WTC11 (cell line): Measurements from ENCODE around the gene BNC2.

Experiments used
- ETV6 ChIP-seq: sonication (generic); formaldehyde crosslinking; IDR thresholded peaks from 2 replicates; pipeline ENCODE4 v1.8.1; 2022; ENCODE audit warnings: mild to moderate bottlenecking, missing genetic modification reagents
- JUN ChIP-seq: sonication (generic); formaldehyde crosslinking; IDR thresholded peaks from 2 replicates; pipeline ENCODE4 v1.8.0; 2023; ENCODE audit warnings: mild to moderate bottlenecking, missing genetic modification reagents
- NFATC4 ChIP-seq: fragments of 250-450 bp; sonication (Bioruptor Pico); IDR thresholded peaks from 2 replicates; pipeline ENCODE4 v1.9.0; 2021; ENCODE audit warnings: mild to moderate bottlenecking
- NFYB ChIP-seq: sonication (generic); formaldehyde crosslinking; conservative IDR thresholded peaks from 2 replicates; pipeline ENCODE4 v1.8.0; 2022; ENCODE audit warnings: low read depth, missing genetic modification reagents
- NR3C1 ChIP-seq: sonication (generic); formaldehyde crosslinking; conservative IDR thresholded peaks from 2 replicates; pipeline ENCODE4 v1.8.1; 2023; ENCODE audit warnings: low read depth, mild to moderate bottlenecking, missing genetic modification reagents
- SP1 ChIP-seq: sonication (generic); formaldehyde crosslinking; conservative IDR thresholded peaks from 2 replicates; pipeline ENCODE4 v1.8.1; 2022; ENCODE audit warnings: missing genetic modification reagents
- TP53 ChIP-seq: sonication (generic); formaldehyde crosslinking; IDR thresholded peaks from 2 replicates; pipeline ENCODE4 v1.8.1; 2023; ENCODE audit warnings: mild to moderate bottlenecking, missing genetic modification reagents
- TF ChIP-seq, protein P1 (sequence below): fragments of 200-600 bp; IDR thresholded peaks from 2 replicates; pipeline ENCODE4 v1.8.0; 2022; ENCODE audit warnings: antibody characterized with exemption
- TF ChIP-seq, protein P2 (sequence below): sonication (generic); formaldehyde crosslinking; conservative IDR thresholded peaks from 2 replicates; pipeline ENCODE4 v1.8.1; 2023; ENCODE audit warnings: mild to moderate bottlenecking, low read depth, missing genetic modification reagents, moderate library complexity

DNA sequence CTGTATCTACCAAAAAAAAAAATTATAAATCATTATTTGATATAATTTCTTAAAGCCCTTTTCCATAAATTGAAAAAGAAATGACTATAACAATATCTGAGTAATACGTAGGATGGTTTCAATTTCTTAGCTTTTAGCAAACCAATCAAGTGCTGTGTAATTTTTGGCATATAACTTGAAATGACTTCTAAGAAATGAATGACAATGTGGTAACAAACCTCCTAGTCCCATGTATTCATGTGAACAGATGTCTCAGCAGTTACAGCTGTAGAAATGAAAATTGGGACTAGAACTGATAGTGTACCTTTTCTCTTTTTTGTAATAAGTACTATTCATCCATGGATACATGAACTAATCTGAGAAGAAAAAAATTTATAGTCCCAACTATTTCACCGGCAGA is 307.0 kb downstream of the BNC2 start:
- TF ChIP-seq NFATC4 (no peak), NFYB (CRISPR knock-in tag) (no peak), NR3C1 (CRISPR knock-in tag) (no peak), TP53 (CRISPR knock-in tag) (no peak), SP1 (CRISPR knock-in tag) (no peak), JUN (CRISPR knock-in tag) (no peak), ETV6 (no peak)
- TF ChIP-seq, protein P1, sequence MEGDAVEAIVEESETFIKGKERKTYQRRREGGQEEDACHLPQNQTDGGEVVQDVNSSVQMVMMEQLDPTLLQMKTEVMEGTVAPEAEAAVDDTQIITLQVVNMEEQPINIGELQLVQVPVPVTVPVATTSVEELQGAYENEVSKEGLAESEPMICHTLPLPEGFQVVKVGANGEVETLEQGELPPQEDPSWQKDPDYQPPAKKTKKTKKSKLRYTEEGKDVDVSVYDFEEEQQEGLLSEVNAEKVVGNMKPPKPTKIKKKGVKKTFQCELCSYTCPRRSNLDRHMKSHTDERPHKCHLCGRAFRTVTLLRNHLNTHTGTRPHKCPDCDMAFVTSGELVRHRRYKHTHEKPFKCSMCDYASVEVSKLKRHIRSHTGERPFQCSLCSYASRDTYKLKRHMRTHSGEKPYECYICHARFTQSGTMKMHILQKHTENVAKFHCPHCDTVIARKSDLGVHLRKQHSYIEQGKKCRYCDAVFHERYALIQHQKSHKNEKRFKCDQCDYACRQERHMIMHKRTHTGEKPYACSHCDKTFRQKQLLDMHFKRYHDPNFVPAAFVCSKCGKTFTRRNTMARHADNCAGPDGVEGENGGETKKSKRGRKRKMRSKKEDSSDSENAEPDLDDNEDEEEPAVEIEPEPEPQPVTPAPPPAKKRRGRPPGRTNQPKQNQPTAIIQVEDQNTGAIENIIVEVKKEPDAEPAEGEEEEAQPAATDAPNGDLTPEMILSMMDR = no peak
- TF ChIP-seq, protein P2, sequence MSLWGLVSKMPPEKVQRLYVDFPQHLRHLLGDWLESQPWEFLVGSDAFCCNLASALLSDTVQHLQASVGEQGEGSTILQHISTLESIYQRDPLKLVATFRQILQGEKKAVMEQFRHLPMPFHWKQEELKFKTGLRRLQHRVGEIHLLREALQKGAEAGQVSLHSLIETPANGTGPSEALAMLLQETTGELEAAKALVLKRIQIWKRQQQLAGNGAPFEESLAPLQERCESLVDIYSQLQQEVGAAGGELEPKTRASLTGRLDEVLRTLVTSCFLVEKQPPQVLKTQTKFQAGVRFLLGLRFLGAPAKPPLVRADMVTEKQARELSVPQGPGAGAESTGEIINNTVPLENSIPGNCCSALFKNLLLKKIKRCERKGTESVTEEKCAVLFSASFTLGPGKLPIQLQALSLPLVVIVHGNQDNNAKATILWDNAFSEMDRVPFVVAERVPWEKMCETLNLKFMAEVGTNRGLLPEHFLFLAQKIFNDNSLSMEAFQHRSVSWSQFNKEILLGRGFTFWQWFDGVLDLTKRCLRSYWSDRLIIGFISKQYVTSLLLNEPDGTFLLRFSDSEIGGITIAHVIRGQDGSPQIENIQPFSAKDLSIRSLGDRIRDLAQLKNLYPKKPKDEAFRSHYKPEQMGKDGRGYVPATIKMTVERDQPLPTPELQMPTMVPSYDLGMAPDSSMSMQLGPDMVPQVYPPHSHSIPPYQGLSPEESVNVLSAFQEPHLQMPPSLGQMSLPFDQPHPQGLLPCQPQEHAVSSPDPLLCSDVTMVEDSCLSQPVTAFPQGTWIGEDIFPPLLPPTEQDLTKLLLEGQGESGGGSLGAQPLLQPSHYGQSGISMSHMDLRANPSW (CRISPR knock-in tag) = no peak
